GM18907 (cell line): ENCODE measurements around the gene FOXP4.
A peak's percentile ranks its signal among the peaks of the same experiment; 100 is the strongest.

Source experiments
- ATAC-seq: cut with Tn5 transposase; IDR thresholded peaks from one replicate; pipeline ENCODE4 v1.9.1; 2021; ENCODE audit warnings: mild to moderate bottlenecking, moderate library complexity; ENCODE audit not compliant: unreplicated experiment

FOXP4 gene

DNA sequence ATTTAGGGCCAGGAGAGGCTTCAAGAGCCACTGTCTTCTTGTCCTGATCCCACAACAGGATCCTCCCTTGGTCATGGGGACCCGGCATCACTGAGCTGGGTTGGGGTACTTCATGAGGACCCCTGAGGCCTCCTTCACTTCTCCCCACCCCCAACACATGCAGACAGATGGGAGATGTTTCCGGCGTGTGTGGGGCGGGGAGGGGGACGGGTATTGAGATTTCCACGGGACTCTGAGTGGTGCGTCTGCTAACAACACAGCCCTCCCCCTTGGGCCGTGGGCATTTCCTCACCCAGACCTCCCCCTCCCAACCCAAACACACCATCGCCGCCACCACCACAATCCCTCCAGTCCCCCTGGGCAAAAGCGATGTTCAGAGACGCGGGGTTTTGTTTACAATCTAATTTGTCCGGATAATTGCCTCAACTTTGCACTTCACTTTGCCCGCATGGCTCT is 906 bp upstream of the FOXP4 start:
- ATAC-seq: no peak

DNA sequence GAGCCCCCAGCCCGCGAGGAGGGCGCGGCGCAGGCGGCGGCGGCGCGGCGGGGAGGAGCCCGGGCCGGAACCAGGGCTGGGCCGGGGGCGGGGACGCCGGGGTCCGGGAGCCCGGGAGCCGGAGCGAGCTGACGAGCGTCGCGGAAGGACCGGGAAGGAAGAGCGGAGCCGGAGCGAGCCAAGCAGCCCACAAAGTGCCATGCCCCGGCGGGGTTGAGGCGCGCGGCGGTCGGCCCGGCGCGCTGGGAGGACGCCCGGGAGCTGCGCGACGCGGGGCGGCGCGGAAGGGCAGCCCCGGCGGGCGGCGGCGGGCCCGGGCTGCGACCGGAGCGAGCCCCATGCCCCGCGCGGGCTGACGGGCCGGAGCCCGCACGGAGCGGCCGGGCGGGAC is 289 bp downstream of the FOXP4 start:
- peak; percentile 39 for ATAC-seq

DNA sequence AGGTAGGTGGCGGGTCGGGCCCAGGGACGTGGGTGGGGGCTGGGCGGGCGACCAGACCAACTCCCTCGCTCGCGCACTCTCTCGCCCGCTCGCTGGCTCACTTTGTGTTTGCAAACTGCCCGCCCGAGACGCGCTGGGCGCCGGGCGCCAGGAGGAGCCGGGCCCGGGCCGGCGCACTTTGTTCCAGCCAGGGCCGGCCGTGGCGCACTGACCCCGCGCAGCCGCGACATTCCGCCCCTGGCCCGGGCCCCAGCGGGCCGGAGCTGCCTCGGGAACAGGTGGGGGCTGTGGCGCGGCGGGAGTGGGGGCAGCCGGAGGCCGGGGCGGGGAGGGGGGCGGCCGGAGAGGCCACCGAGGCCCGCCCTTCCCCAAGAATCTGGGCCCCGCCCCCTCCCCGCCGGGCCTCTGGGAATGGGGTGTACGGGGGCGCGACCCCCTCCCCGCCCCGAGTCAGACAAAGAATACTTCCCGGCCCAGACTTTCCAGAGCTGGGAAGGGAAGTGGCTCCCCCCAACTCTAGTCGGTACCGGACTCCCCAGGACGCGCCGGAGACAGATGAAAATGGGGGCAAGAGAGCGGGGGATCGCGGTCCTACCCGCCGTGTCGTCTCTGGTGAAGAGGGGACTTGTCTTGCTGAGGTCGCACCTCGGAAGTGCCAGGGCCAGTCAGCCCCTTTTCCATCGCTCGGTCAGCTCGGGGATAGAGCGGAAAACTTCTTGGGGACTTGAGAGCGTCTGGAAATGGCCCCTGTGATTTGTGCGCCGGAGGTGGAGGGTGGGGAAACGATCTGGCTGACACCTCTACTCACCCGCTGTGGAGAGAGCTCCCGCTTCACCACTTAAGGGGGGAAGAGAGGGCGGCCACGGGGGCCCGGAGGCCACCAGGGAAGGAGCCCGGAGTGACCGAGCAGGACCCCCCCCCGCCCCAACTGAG is 951 bp downstream of the FOXP4 start:
- ATAC-seq: peak; percentile 10

DNA sequence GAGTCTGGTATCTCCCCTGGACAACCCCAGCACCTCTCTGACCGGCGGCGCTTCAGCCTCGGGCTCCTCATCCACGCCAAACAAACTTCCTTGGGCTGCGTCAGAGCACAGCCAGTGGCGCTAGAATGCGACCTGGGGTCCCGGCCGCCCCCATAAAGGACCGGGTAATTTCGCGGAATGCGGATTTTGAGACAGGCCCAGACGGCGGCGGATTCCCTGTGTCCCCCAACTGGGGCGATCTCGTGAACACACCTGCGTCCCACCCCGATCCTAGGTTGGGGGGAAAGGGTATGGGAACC is 1.6 kb downstream of the FOXP4 start:
- ATAC-seq: no peak

DNA sequence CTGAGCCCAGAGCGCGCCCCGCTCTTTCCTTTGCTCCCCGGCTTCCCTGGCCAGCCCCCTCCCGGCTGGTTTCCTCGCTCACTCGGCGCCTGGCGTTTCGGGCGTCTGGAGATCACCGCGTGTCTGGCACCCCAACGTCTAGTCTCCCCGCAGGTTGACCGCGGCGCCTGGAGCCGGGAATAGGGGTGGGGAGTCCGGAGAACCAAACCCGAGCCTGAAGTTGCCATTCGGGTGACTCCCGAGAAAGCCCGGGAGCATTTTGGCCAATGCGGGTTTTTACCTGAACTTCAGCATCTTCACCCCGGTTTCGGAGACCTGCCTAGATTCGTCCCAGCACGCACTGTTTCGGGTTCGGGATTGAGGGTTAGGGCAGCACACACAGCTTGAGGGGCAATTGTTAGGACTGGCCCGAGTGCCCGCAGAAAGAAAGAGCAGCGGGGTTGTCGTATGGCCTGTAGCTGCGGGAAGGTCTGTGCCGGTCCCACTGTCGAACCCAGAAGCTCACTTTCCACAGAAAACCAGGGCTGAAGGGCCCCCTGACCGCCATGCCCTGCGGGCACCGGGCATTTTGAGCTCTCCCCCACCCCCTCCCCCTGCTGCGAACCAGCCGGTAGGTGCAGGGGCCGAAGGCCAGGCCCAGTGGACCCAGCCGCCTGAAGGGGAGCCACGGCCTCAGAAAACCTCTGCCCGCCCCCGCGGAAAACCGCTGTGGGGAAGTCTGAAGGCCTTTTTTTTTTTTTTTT is 2.1 kb downstream of the FOXP4 start:
- no peak for ATAC-seq

DNA sequence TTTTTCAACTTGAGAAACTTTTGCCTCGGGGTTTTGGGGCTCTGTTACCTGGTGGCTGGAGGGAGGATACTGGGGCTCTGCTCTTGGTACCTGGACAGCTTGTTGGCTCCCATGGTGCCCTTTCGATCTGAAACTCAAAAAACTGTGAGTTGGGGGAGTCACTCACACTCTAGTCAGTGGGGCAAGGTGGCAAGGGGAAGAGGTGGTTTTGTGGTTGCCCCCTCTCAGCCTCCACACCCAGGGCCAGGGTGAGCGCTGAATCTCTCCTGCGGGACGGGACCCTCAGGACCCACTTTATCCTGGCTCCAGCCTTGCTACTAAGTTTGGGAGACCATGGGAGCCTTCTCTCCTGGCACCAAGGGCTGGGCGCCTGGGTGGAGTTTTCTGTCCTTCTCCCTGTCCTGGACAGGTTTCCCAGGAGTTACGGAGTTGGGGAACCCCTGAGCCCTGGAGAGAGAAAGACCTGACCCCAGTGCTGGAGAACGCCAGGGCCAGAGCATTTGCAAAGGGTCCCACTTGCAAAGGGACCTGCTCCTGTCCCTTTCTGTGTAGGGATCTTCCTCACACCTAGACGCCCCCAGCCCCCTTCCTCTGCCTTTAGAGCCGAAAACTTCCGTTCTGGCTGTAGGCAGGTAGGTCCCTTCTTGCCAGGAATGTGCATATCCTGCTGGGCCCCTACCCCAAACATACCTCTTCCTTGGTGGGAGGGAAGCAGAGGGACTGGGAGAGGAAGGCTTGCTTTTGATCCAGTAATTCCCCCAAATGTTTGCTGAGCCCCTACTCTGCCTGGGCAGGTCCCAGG is 2.9 kb downstream of the FOXP4 start:
- no peak for ATAC-seq

DNA sequence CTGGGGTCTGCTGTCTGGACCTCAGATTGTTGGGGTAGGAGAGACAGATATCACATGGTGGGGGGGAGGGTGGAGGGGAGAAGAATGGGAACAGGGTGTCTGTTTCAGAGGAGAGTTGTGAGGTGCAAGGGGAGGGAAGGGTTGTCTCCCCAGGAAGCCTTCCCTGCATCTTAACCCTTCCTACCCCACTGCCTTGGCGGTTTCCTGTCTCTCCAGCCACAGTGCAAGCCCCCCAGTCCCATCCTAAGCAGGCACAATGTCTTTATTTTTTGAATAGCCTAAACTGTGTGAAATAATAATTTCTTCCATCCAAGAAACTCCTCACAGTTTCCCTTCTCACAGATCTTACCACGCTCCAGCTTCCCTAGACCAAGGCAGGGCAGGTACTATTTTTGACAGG is 3.5 kb downstream of the FOXP4 start:
- ATAC-seq: no peak

DNA sequence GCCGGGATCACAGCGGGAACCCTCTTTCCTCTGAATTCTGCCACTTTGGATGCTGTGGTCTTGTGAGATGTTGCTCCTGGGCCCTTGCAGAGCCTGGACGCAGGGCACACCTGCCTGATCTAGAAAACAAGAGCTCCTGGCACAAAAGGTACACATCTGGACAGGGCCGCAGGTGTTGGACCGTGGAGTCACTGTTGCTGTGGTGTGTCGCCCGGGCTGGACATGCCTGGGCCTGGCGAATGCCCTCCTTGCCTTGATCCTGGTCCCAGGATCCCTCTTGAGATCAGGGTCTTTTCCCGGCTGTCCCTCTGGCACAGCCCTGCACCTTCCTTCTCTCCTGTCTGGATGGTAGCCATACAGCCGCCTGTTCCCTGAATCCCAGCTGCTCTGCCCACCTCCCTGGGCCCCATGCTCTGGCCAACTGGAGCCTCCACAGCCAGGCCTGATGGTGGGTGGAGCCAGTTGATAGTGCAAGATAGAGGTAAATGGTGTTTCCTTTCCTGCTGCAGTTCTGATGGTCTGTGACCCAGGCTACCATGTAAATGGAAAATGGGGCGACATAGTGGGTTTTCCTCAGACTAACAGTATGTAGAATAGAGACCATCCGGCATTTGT is 5.0 kb downstream of the FOXP4 start:
- no peak for ATAC-seq

DNA sequence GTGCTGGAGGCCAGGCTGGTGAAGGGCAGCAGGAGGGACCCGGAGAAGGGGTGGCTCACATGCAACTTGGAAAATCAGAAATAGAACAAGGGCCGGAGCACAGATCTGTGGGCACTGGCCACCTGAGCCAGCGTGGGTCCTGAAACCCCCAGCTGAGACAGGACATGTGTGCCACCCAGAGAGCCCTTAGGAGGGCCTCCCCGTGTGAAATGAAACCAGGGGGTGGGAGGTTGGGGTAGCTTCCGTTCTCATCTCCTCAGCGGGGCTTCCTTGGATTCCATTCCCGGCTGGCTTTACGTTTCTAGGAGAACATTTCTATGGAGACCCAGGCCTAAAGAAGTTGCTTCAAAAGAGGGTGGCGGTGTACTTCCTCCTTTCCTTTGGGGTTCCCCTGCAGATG is 5.7 kb downstream of the FOXP4 start:
- no peak for ATAC-seq

DNA sequence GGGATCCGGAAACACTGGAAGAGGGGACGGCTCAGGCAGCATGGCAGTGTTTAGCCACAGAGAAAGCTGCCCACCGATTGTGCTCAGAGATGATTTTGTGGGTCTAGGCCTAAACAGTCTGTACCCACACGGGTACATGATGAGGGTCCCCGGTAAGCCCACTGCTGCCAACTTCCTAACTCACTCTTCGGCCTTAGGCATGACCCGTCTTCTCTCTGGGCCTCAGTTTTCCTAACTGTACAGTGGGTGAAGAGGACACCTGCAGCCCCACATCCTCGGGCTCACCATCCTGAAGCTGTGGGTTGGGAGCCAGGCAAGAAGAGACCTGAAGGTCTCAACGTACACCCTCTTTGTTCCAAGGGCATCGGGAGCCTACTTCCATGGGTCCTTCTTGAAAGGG is 6.5 kb downstream of the FOXP4 start:
- ATAC-seq: no peak

DNA sequence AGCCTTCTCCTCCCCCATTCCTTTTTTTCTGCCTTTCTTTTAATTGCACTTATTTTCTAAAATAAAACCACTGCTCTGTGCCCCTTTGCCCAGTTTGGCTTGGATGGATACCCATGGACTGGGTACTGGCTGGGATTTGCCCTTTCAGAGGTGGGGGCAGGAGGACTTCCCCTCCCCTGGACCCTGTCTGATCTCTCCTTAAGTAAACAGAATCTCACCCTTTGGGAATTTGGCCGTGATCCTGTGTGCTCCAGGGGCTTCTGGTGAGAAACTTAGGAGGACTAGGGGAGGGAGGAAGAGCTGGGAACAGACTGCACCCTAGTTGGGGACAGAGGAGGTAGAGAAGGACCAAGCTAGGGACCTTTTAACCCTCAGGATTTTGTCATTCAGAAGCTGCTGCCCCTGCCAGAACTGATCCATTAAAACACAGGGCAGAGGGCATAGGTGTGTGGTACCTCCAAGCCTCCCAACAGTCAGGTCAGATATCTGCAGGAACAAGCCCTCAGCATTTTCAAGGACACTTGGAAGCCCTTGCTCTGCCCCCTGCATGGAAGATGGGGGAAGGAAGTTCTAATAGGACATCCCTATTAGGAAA is 7.3 kb downstream of the FOXP4 start:
- ATAC-seq: no peak

DNA sequence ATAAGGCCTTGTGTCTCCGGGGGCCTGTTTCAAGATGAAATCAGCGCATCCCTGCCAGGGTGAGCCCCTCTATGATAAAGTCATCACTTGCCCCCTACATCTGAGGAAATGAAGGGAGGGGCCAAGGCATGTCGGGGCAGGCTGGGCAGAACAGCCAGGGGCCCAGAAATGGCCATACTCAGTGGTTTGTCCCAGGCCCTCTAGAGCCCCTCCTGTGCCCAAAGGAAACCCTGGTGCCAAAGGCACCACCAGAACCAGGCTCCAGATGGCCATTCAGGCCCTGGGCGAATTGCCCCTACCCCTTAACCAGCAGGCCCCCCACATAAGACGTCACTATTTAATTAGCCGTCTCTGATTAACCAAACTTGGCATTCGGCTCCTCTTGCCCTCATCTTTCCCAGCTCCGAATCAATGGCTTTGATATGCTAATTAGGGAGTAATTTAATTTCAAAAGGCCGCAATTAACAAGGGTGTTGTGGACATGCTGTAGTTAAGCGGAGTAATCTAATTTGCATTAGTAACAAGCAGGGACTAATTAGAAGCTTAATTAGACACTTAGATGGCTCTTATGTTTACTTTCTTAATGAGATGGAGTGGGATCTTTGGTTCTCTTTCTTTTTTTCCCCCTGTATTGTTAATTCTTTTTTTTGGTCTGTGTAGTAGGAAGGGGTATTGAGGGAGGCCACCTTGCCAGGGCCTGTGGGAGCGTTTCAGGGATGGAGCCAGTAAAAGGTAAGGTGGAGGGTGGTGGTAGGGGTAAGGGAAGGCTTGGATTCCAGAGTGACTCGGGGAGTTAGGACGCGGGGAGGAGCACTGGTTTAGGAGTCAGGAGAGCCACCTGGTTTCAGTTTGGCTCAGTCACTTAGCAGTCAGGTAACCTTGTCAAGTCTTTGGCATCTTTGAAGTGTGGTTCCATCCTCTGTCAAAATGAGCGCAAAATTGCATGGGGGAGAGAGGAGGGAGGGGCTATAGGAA is 9.4 kb downstream of the FOXP4 start:
- ATAC-seq: no peak

DNA sequence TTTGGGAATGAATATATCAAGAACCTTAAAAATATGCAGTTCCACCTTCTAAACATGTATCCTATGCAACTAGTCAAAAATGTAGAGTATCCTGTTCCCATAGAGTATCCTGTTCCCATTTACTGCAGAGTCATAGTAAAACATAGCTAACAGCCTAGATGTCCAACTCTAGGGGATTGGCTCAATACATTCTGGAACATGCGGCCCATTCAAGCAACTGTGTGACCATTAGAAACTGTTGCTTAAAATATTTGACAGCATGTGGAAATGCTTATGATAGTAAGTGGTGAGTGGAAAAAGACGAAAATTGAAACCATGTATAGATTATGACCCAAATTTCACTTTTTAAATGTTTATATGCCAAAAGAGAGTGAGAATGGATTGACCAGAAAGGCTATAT is 11.2 kb downstream of the FOXP4 start:
- ATAC-seq: no peak

DNA sequence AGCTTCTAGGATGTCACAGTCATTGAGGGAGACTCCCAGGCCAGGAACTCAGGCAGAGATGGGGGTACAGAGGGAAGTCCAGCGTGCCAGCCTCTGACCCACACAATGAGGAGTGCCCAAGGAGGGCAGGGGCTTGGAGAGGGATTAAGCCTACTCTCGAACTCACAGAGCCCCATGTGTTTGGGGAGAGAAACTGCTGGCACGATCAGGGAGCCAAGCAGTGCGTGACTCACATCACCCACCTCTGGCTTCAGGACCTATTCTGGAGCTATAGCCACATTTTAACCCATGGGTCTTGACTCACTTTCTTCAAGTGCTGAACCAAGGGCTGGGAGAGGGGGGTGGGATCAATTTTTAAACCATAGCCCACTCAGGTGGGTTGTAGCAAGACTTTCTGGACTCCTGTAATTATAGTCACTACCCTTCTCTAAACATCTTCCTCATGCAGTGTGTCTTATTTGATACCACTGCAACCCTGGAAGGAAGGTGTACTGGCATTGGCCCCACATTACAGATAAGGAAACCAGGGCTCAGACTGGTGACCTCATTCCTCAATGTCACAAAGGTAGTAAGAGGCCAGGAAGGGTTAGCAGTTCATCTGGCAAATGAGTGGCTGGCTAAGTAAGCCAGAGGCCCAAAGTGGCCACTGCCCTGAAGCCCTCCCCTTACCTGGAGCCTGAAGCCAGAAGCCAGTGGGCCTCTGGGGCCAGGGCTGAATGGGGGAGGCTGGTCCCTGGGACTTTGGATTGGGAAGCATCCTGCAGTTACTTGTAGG is 12.0 kb downstream of the FOXP4 start:
- ATAC-seq: no peak

DNA sequence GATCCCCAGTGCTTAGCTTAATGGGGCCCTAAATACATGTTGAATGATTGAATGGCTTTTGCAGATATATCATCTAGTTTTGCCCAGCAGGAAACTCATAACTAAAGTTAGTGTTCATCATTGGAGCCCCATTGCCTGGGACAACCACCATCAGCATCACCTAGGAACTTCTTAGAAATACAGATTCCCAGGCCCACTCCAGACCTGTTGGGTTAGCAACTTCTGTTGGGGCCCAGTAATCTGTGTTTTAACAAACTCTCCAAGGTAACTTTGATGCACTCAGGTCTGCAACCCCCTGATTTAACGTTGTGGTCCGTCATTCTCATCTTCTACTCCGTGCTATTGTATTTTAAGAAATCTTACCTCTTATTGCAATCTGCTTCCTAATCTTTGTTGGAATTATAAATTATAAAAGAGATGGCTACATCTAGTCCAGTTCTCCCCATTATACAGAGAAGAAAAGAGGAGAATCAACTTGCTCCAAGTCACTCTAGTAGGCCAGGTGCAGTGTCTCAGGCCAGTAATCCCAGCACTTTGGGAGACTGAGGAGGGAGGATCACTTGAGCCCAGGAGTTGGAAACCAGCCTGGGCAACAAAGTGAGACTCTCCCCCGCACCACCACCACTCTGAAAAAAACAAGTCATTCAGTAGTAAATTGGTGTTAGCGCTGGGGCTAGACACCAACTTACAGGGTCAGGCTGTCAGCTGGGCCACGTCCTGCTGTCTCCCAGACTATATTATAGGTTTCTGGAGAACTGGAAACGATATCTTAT is 13.7 kb downstream of the FOXP4 start:
- no peak for ATAC-seq

DNA sequence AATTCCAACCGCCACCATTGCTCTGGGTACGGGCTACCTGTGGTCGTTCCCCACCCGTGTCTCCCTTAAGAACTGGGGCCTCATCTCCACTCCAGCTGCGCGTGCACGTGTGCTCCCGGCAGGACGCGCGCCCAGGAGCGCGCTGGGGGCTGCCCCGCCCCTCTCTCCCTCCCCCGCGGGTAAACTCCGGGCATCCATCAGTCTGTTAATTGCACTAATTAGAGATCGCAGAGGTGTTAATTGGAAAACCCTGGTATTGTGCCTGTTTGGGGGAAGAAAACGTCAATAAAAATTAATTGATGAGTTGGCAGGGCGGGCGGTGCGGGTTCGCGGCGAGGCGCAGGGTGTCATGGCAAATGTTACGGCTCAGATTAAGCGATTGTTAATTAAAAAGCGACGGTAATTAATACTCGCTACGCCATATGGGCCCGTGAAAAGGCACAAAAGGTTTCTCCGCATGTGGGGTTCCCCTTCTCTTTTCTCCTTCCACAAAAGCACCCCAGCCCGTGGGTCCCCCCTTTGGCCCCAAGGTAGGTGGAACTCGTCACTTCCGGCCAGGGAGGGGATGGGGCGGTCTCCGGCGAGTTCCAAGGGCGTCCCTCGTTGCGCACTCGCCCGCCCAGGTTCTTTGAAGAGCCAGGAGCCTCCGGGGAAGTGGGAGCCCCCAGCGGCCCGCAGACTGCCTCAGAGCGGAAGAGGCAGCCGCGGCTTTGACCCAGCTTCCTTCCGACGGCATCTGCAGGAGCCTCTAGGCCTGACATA is 14.4 kb downstream of the FOXP4 start:
- peak; percentile 66 for ATAC-seq

DNA sequence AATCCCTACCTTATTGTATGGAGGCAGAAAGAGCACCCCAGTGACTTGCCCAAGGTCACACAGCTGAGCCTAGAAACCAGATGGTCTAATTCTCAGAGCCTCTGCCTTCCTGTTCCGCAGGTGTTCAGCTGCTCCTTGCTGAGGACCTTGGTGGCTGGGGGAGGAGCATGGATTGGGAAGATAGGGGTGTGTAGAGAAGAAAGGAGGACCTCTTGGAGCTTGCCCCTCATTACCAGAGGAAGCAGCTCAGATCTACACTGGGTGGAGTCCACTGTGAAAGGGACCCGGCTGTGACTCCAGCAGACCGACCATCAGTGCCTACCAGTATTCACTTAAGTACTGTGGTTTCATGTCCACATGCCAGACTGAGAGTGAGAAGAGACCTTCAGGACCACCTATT is 15.2 kb downstream of the FOXP4 start:
- ATAC-seq: no peak
